Measurements from ENCODE around the gene SKIDA1. TPM values are rescaled to one million over a fixed set of nuclear protein-coding genes. Genes with fewer than 3 reads are reported as not detected.

The SKIDA1 gene
- total RNA-seq, 1 donor from 2014 or later: 1.8 TPM

DNA sequence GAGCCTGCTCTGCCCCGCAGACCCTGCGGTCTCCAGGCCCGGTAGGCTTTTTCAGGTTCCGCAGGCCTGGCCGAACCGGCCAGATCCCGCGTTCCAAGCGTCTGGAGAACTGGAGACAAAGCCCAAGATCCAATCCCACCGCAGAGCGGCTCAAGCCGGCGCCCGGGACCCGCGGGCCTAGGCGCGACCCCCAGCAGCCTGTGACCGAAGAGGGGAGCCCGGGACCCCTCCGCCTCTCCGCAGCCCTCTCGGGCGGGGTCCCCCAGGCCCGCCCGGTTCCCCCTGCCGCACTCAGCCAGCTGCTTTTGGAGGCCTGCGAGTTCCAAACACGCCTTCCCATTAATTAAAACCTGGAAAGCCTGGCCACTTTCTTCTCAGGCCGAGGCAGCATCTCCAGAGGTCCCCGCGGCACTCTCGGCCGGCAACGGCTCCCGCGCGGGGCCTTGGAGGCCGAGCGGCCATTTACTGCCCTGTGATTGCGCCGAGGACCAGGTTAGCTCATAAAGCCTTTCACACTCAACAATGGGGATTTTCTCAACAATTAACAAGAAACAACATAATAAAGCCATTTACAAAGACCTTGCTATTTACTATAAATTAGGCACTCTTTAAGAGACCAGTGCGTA, 16.7 kb downstream of the SKIDA1 start:
- intact Hi-C loops (cut with DNase I): no loop called here
- no peak for DNase-seq (ENCODE audit: low spot score)

DNA sequence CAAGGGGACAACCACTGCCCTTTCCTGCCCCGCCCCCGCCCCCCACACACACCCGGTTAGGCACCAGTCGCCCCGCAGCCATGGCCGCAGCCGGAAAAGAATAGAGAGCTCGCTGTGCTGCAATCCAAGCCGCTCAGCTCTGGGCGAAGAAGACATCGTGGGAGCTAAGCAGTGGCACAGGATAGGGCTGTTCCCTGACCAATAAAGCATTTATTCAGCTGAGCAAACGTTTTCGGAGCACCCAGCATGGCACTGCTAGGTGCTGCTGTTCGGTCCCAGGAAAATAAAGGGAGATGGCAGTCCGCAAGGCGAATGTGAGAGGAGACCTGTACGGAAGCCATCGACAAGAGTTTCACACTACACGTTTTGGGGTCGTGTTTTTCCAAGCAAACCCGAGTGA, 18.3 kb downstream of the SKIDA1 start:
- intact Hi-C loops (cut with DNase I): no loop called here
- no peak for DNase-seq (ENCODE audit: low spot score)

GRCh38 chr10:21506351-21506750, 19.1 kb downstream of the SKIDA1 start:
- intact Hi-C loops (cut with DNase I): no loop called here
- no peak for DNase-seq (ENCODE audit: low spot score)

DNA sequence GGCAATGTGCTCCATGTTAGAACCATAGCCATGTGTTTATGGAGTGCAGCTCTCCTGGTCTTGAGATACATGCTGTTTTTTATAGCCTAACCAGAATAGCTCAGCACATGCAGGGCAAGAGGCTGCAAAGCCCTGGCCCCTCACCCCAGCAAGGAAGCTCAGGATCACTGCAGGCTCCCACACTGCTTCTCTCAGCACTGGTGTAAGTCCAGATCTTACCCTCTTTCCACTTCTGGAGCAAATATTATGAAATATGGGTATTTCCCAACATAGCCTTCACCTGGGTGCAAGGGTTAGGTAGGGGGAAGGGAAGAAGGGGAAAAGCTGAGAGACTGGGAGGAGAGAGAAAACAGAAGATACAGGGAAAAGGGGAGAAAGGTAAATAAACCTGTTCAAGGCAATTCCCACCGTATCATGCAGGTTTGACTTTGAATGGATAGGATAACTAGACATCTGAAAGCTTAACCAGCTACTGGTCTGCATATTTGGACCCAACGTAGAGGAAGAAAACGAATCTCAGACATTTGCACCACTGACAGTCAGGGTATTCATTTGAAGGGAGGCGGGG, 19.7 kb downstream of the SKIDA1 start:
- intact Hi-C loops (cut with DNase I): no loop called here
- DNase-seq (ENCODE audit: low spot score): no peak

DNA sequence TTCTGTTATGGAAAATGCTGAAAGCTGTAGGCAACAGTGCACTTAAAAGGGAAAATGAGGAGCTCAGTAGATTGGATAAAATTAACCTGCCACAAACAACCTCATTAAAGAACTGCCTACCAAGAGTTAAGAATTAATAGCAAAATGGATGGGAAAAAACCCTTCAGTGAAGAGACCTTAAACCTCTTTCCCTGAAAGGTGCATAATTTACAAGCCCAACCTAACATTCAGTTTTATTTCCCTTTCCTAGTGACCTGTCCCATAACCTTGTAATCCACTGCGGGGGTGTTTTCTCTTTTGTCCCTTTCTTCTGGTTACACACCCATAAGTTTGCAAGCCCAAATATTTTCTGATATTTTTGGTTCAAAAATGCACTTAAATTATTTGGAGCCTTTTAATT, 21.9 kb downstream of the SKIDA1 start:
- no peak for DNase-seq (ENCODE audit: low spot score)
- intact Hi-C loops (cut with DNase I): no loop called here

DNA sequence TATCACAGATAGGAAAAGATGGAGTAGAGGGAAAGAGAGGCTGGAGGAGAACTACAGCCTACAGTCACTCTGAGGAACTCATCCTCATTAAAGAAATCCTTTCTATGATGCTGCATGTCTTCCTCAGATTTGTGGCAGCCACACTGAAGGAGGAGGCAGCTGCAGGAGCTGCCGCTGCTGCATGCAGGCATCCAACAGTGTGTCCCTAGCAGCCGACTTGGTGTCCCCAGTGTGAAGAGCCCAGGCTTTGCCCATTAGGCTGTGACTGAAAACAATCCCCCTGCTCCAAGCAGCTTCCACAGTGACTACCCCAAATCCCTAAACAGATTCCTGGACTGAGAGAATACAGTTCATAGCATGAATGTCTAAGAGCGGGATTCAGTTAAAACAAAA, 23.1 kb downstream of the SKIDA1 start:
- DNase-seq (ENCODE audit: low spot score): no peak
- intact Hi-C loops (cut with DNase I): no loop called here

- DNase-seq (ENCODE audit: low spot score): no peak
- intact Hi-C loops (cut with DNase I): no loop called here
Observed at GRCh38 chr10:21501731-21502347, 23.6 kb downstream of the SKIDA1 start.

GRCh38 chr10:21501091-21501490, 24.4 kb downstream of the SKIDA1 start:
- no peak for DNase-seq (ENCODE audit: low spot score)
- intact Hi-C loops (cut with DNase I): no loop called here

DNA sequence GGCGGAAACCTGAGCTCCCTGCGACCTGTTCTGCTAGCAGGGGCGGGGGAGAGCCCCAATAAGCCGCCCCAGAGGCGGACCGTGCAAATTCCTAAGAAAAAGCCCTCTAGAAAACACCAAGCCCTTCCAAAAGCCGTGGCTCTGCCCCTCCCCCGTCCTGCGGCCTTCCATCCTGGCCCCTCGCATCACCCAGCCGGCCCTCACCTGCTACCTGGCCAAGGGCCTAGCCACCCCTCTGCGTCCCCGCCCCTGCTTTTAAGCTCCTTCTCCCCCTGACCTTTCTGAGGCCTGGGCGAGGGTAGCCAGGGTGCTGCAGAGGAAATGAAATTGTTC, 24.9 kb downstream of the SKIDA1 start:
- DNase-seq (ENCODE audit: low spot score): no peak
- intact Hi-C loops (cut with DNase I): no loop called here

- intact Hi-C loops (cut with DNase I): loop anchor here (10.0 kb wide), 3 partner anchors 135 to 455 kb away; no protein-coding TSS in a partner anchor
- DNase-seq (ENCODE audit: low spot score): no peak
Observed at GRCh38 chr10:21499701-21500577, 25.5 kb downstream of the SKIDA1 start.

- DNase-seq (ENCODE audit: low spot score): no peak
- intact Hi-C loops (cut with DNase I): loop anchor here (10.0 kb wide), 3 partner anchors 134 to 456 kb away; no protein-coding TSS in a partner anchor
Observed at GRCh38 chr10:21498986-21499385, 26.5 kb downstream of the SKIDA1 start.

- no peak for DNase-seq (ENCODE audit: low spot score)
- intact Hi-C loops (cut with DNase I): loop anchor here (10.0 kb wide), 3 partner anchors 134 to 456 kb away; no protein-coding TSS in a partner anchor
Observed at GRCh38 chr10:21498377-21498776, 27.1 kb downstream of the SKIDA1 start.

DNA sequence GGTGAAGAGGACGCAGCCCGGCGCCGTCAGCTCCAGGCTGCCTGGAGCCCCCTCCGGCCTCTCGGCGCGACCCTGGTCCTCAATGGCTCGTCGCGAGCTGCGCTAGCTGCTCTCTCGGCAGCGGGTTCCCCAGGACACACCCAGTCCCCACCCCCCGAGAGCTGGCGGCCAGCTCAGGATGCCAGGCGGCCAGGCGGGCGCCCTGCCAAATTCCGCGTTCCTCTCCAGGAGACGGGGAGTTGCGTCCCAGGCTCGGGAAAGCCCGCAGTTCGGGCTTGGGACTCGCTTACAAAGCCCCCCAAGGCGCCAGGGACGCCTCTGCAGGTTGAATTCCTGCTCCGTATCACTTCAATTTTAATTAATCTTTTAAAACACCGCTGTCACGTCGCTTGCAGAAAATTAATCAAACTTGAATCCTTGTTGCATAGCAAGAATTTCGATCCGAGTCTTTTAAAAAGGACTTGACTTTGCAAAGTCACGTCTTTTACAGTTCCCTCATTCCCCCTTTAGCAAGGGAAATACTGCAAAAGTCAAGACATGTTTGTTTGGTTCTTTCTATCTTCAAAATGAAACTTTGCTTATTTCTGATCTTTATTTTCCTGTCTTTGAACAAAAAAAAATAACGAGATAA, 28.2 kb downstream of the SKIDA1 start:
- intact Hi-C loops (cut with DNase I): loop anchor here (2.0 to 10.0 kb wide), 5 partner anchors 22 to 458 kb away; no protein-coding TSS in a partner anchor

DNA sequence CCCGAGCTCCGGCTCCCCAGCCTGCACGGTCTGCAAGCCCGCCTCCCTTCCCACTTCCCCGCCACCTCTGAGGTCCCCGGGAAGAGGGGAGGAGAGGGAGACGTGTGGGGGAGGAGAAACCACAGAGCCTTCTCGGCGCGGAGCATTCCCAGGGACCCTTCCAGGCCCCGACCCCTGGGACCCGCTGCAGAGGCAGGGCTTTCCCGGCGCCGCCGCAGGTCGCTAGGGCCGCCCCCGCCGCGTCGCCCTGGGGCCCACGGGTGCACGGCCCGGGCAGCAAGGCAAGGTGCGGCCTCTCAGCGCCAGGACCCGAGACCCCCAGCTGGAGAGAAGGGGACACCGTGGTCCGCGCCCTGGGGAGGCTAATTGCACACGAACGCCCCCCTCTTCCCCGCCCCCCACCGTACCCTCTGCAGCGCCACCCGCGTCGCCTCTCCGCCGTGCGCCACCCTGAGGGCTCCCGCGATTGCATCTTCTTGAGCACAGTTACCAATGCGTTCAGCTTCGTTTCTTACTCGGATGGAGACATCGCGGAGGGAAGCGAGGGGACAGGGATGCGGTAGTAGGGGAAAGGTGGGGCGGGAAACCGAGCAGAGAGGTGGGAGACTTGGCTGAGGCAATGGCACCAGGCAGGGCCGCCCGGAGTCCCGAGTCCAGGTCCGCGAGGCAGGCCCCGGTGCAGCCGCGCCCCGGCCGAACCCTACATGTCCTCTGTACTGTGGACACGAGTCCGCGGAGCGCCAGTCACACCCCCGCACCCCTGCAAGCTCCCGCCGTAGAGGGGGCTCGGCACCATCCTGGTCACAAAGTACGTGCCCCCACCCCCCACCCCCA, 28.9 kb downstream of the SKIDA1 start:
- intact Hi-C loops (cut with DNase I): loop anchor here (2.0 to 10.0 kb wide), 5 partner anchors 22 to 458 kb away; no protein-coding TSS in a partner anchor
- DNase-seq (ENCODE audit: low spot score): no peak

More for the DNA sequence above, 28.2 kb downstream of the SKIDA1 start:
- peak; percentile 94 for DNase-seq (ENCODE audit: low spot score)

GRCh38 chr10:21495752-21496342, 29.6 kb downstream of the SKIDA1 start:
- DNase-seq (ENCODE audit: low spot score): peak; percentile 94
- intact Hi-C loops (cut with DNase I): loop anchor here (1.0 to 10.0 kb wide), 7 partner anchors 23 to 459 kb away; partner anchors contain the start of gene MLLT10

DNA sequence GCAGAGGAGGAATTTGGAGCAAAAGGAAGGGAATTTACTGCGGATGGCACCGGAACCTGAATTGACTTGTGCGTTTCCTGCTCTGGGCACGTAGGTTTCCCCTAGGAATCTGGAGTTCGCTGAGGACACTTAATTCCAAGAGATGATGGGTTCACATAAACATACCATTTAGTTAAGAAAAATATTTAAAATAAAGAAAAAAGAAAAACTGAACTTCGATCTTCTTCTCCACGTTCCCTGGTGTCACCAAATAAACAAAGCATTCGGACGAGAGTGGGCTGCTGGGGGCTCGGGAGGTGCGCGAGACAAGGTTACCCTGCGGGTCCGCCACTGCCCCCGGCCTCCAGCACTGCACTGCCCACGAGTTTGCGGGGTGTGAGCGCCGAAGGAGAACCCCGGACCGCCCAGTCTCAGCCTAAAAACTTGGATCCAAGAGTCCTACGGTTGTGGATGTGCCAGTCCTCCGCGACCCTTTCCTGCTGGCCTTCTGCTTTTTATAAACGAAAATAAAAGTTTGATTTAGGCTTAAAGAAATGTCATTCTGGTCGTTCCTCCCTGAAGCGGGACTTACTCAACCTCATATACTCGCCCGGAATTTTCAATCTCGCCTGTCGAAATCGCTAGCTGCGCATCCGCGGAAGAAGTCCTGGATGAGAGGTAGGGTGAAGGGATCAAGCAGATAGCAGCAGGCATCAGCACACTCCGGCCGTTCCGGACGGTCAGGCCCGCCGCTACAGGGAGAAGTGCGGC, 30.3 kb downstream of the SKIDA1 start:
- intact Hi-C loops (cut with DNase I): loop anchor here (1.0 to 10.0 kb wide), 5 partner anchors 40 to 460 kb away; partner anchors contain the start of gene MLLT10
- DNase-seq (ENCODE audit: low spot score): no peak

GRCh38 chr10:21494191-21495001, 31.1 kb downstream of the SKIDA1 start:
- intact Hi-C loops (cut with DNase I): loop anchor here (1.0 to 10.0 kb wide), 6 partner anchors 40 to 460 kb away; partner anchors contain the start of gene MLLT10
- no peak for DNase-seq (ENCODE audit: low spot score)

All from cardiac septum (tissue), 1 donor.